Liver (tissue), 9 donors: ENCODE results near the gene KDM2B. TPM values are rescaled to one million over a fixed set of nuclear protein-coding genes. Genes with fewer than 3 reads are reported as not detected.

Source experiments
- DNase-seq: peaks from one replicate; pipeline ENCODE4 v3.0.0-alpha.2; 2017; ENCODE audit warnings: low spot score
- H3K27ac ChIP-seq, 2 donors: one replicate each; pipeline ENCODE4 v1.7.0; 2013; ENCODE audit warnings: inconsistent platforms in 2 of 2, low read length in 2 of 2, control low read depth in 1 of 2, low read depth in 1 of 2, mild to moderate bottlenecking in 1 of 2
- H3K27me3 ChIP-seq, 4 donors: one replicate each; pipeline versions ENCODE4 v1.6.1 to v1.7.0; 2013; ENCODE audit warnings: low read length in 3 of 4, inconsistent platforms in 1 of 4, mild to moderate bottlenecking in 1 of 4, moderate library complexity in 1 of 4; ENCODE audit not compliant: control insufficient read depth in 4 of 4, insufficient read depth in 4 of 4
- H3K36me3 ChIP-seq, 4 donors: one replicate each; pipeline versions ENCODE4 v1.6.1 to v1.7.0; 2013; ENCODE audit warnings: low read length in 3 of 4, mild to moderate bottlenecking in 3 of 4, low read depth in 1 of 4, moderate library complexity in 1 of 4; ENCODE audit not compliant: control insufficient read depth in 4 of 4, insufficient read depth in 3 of 4
- H3K4me1 ChIP-seq, 4 donors: one replicate each; pipeline versions ENCODE4 v1.6.1 to v1.7.0; 2013; ENCODE audit warnings: low read length in 3 of 4, mild to moderate bottlenecking in 3 of 4, moderate library complexity in 1 of 4; ENCODE audit not compliant: control insufficient read depth in 4 of 4, insufficient read depth in 4 of 4
- H3K4me3 ChIP-seq, 3 donors: one replicate each; pipeline versions ENCODE4 v1.6.1 to v1.7.0; 2013; ENCODE audit warnings: low read length in 3 of 3, control low read depth in 1 of 3, low read depth in 1 of 3, mild to moderate bottlenecking in 1 of 3
- H3K9ac ChIP-seq, 2 donors: one replicate each; pipeline ENCODE4 v1.7.0; 2013; ENCODE audit warnings: low read length in 2 of 2, mild to moderate bottlenecking in 2 of 2, moderate library complexity in 2 of 2, control low read depth in 1 of 2, low read depth in 1 of 2
- H3K9me3 ChIP-seq, 4 donors: one replicate each; pipeline versions ENCODE4 v1.6.1 to v1.7.0; 2013; ENCODE audit warnings: low read length in 3 of 4; ENCODE audit not compliant: control insufficient read depth in 4 of 4
- ATF3 ChIP-seq: IDR thresholded peaks from 2 replicates; pipeline ENCODE4 v1.6.1; 2016; ENCODE audit warnings: antibody characterized with exemption
- CTCF ChIP-seq: fragments of 150-350 bp; IDR thresholded peaks from 2 replicates; pipeline ENCODE4 v1.5.1; 2017; ENCODE audit warnings: improper control_type of control experiment, low read depth, low read length; ENCODE audit not compliant: missing input control
- EGR1 ChIP-seq, 2 donors: IDR thresholded peaks; 2 replicates each; pipeline ENCODE4 v1.6.1; 2016 to 2018; ENCODE audit warnings: antibody characterized with exemption in 2 of 2, low read depth in 2 of 2
- GABPA ChIP-seq, 2 donors: IDR thresholded peaks in 1 of 2; conservative IDR thresholded peaks in 1 of 2; 2 replicates each; pipeline ENCODE4 v1.6.1; 2016; ENCODE audit warnings: antibody characterized with exemption in 2 of 2, mild to moderate bottlenecking in 1 of 2, moderate library complexity in 1 of 2
- HNF4A ChIP-seq, 2 donors: conservative IDR thresholded peaks; 2 replicates each; pipeline ENCODE4 v1.6.1; 2016; ENCODE audit warnings: antibody characterized with exemption in 2 of 2, mild to moderate bottlenecking in 2 of 2
- NR2F2 ChIP-seq: IDR thresholded peaks from 2 replicates; pipeline ENCODE4 v1.6.1; 2016; ENCODE audit warnings: antibody characterized with exemption
- RAD21 ChIP-seq, 2 donors: IDR thresholded peaks; 2 replicates each; pipeline ENCODE4 v1.6.1; 2016; ENCODE audit warnings: antibody characterized with exemption in 2 of 2, mild to moderate bottlenecking in 2 of 2
- REST ChIP-seq: IDR thresholded peaks from 2 replicates; pipeline ENCODE4 v1.6.1; 2016; ENCODE audit warnings: antibody characterized with exemption, mild to moderate bottlenecking
- SP1 ChIP-seq: IDR thresholded peaks from 2 replicates; pipeline ENCODE4 v1.6.1; 2018; ENCODE audit warnings: antibody characterized with exemption, mild to moderate bottlenecking
- TAF1 ChIP-seq: conservative IDR thresholded peaks from 2 replicates; pipeline ENCODE4 v1.6.1; 2016; ENCODE audit warnings: antibody characterized with exemption, mild to moderate bottlenecking
- YY1 ChIP-seq: IDR thresholded peaks from 2 replicates; pipeline ENCODE4 v1.6.1; 2016; ENCODE audit warnings: antibody characterized with exemption, mild to moderate bottlenecking
- ZBTB33 ChIP-seq: IDR thresholded peaks from 2 replicates; pipeline ENCODE4 v1.6.1; 2016; ENCODE audit warnings: antibody characterized with exemption
- WGBS: extraction: QIAGEN DNeasy Blood & Tissue Kit; methylation state at CpG from one replicate; pipeline ENCODE4 v1.1.7; 2013; 5-methylcytosine and 5-hydroxymethylcytosine counted together
- polyA plus RNA-seq, 2 donors: library from polyadenylated mRNA; stranded (reverse) in 1 of 2; unstranded in 1 of 2; fragments of 200-250 nt in 1 of 2; fragments of >200 nt in 1 of 2; fragmentation: Nextera tagmentation in 1 of 2; extraction: Ambion mirVana in 1 of 2; gene quantifications; one replicate each; pipeline versions ENCODE4 v1.2.1 to v1.2.3, GENCODE V29; 2013 to 2015
- total RNA-seq, 2 donors: library from RNA; depleted of rRNA; stranded (reverse); fragments of >200 nt; gene quantifications; one replicate each; pipeline ENCODE4 v1.2.3, GENCODE V29; 2014
- donor health status: healthy.
- donor health status: healthy.
- donor health status: healthy.
- donor health status: healthy.
- donor health status: healthy.

Gene KDM2B
- total and polyA plus RNA-seq, 4 donors, result 7.0 to 34.2 (median 10.6) TPM

- TF ChIP-seq ZBTB33, result no peak
- TF ChIP-seq SP1, result peak; percentile 72
These were observed 85.1 kb downstream of the KDM2B start (continued) for GRCh38 chr12:121495746-121496145.

GRCh38 chr12:121494093-121494787, 86.6 kb downstream of the KDM2B start:
- Histone ChIP-seq H3K27me3 (no peaks in the 10 kb centered on the region), H3K9me3 (no peaks in the 10 kb centered on the region), H3K27ac (no peak overlapping the region), H3K4me3 (no peak overlapping the region), H3K4me1 (peaks cover 2 to 13% (median 8%) of the 10 kb centered on the region in 4 donors), H3K9ac (no peak overlapping the region), H3K36me3 (peaks cover 0 to 11% (median 7%) of the 10 kb centered on the region in 4 donors)
- no peak for TF ChIP-seq YY1
- TF ChIP-seq GABPA (IDR thresholded peaks at IDR 0.05 in 1 of 2, conservative IDR thresholded peaks at IDR 0.05 in 1 of 2), result no peak
- peak; percentile 59 to 79 for TF ChIP-seq RAD21 (IDR thresholded peaks at IDR 0.05)
- TF ChIP-seq EGR1 (IDR thresholded peaks at IDR 0.05; ENCODE audit: low read depth in 2 of 2), result no peak
- TF ChIP-seq TAF1, result no peak
- peak; percentile 66 for TF ChIP-seq CTCF
- no peak for TF ChIP-seq NR2F2
- no peak for TF ChIP-seq ATF3
- TF ChIP-seq REST, result no peak
- no peak for TF ChIP-seq HNF4A (conservative IDR thresholded peaks at IDR 0.05)
- WGBS, result 85% methylated on average over 19 of the region's 19 CpGs
- DNase-seq, result peak; percentile 67
